ENCODE data around the gene KIAA1549. TPM values are rescaled to one million over a fixed set of nuclear protein-coding genes. Genes with fewer than 3 reads are reported as not detected.

Gene KIAA1549
- total RNA-seq, 8 experiments from 2014 or later: 1.3 to 31.2 (median 12.3) TPM

DNA sequence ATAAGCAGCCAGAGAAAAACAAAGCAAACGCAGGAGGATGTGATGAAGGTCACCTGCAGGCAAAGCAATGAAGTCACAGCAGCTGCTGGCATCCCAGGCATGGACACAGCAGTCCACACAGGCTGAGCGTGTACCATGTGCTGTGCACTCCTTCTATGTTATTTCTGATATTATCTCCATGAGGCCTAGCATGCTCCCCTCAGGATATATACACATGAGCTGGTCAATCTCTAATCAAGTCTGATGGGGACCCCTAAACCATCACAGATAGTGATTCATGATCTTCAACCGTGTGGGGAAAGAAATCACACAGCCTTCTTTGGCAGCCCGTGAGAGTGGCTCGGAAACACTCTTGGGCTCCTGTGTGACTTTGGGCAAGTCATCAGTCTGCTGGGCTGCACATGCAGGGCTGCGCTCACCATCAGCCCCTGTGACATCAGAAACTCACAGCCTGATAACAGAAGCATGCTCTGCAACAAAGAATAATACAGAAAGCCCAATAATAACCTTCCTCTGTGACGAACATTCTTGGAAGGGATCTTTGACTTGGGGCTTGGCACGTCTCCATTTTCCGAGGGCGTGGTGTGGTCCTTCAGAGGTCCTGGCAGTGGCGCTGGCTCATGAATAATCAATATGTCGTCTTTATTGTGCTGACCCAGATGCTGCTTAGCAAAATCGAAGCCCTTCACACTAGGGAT is 100.2 kb downstream of the KIAA1549 start:
- H3K4me3 ChIP-seq: no peak overlapping the region
- WGBS, 10 experiments: 0 to 100% (median 88%) methylated on average over 1 to 9 of the region's 13 CpGs; no CpG with 5 or more reads in 2 of the 10 experiments
- in situ Hi-C loops (cut with MboI; ENCODE audit: low pct_unique_long_range_greater_than_20kb in 2 of 9, low sequenced_read_pairs in 9 of 9, unreplicated experiment in 9 of 9): no loop called here
- no peaks in the 10 kb centered on the region for H3K4me1 ChIP-seq (replicated peaks in 1 of 2)
- no peak overlapping the region for H3K27ac ChIP-seq
- peak in 3 of 8 experiments; percentile 76 to 89 (median 84) for ATAC-seq (replicated peaks in 6 of 8)

DNA sequence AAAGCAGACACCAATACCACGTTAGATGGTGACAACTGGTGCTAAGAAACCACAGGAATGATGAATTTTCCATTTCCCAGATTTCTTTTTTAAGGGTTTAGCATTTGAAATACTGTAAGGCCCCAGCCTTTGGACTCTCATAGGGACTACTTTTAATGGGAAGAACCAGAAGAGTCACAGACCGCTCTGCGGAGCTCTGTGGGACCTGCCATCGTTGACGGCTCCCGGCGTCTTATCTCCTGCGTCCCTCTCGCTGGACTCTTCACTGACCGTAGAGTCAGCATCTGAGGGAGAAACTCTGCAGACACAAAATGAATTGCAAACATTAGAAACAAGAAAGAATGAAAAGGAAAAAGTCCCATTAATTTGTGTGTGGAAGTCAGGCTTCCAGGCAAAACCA is 101.8 kb downstream of the KIAA1549 start:
- no peak overlapping the region for H3K4me3 ChIP-seq
- no peak overlapping the region for H3K27ac ChIP-seq
- 90 to 100% (median 99%) methylated on average over 1 to 10 of the region's 10 CpGs for WGBS, 10 experiments
- no peaks in the 10 kb centered on the region for H3K4me1 ChIP-seq (replicated peaks in 1 of 2)
- in situ Hi-C loops (cut with MboI; ENCODE audit: low pct_unique_long_range_greater_than_20kb in 2 of 9, low sequenced_read_pairs in 9 of 9, unreplicated experiment in 9 of 9): no loop called here
- no peak for ATAC-seq (replicated peaks in 6 of 8)

DNA sequence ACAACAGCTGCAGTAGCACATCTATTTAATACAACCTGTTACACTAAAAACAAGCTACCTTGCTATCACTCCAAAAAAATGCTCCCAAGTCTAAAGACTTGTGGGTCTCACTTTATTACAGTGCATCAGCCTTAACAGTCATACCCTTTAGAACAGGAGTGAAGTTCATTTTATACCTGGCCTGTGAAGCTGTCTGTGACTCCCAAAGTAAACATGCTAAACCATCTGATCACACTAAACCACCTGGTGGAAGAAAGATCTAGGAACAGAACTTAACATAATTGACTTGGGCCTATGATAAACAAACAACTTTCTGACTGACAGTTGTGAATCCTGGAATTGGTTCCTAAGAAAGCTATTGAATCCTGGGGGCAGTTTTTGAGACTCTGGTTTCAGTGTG is 102.3 kb downstream of the KIAA1549 start:
- ATAC-seq (replicated peaks in 6 of 8): no peak
- H3K27ac ChIP-seq: no peak overlapping the region
- in situ Hi-C loops (cut with MboI; ENCODE audit: low pct_unique_long_range_greater_than_20kb in 2 of 9, low sequenced_read_pairs in 9 of 9, unreplicated experiment in 9 of 9): no loop called here
- H3K4me3 ChIP-seq: no peak overlapping the region
- no peaks in the 10 kb centered on the region for H3K4me1 ChIP-seq (replicated peaks in 1 of 2)

DNA sequence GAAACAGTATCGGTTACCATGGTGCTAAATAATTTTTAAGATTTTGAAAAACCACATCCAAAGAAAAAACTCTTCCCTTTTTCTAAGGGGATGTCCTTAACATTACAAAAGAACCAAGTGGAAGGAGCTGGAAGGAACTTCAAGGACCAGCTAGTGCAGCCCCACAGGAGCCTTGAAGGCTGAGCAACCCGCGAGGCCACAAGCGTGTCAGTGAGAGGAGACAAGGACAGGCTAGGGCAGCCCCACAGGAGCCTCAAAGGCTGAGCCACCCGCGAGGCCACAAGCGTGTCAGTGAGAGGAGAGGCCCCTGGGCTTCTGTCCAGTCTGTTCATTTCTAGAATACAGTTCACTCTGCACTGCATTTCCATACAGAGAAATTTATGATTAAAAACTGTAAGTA is 103.1 kb downstream of the KIAA1549 start:
- Histone ChIP-seq H3K4me1 (replicated peaks in 1 of 2) (no peaks in the 10 kb centered on the region), H3K4me3 (no peak overlapping the region), H3K27ac (no peak overlapping the region)
- WGBS, 10 experiments: 81 to 100% (median 92%) methylated on average over 1 to 7 of the region's 7 CpGs; no CpG with 5 or more reads in 3 of the 10 experiments
- in situ Hi-C loops (cut with MboI; ENCODE audit: low pct_unique_long_range_greater_than_20kb in 2 of 9, low sequenced_read_pairs in 9 of 9, unreplicated experiment in 9 of 9): no loop called here
- no peak for ATAC-seq (replicated peaks in 6 of 8)

DNA sequence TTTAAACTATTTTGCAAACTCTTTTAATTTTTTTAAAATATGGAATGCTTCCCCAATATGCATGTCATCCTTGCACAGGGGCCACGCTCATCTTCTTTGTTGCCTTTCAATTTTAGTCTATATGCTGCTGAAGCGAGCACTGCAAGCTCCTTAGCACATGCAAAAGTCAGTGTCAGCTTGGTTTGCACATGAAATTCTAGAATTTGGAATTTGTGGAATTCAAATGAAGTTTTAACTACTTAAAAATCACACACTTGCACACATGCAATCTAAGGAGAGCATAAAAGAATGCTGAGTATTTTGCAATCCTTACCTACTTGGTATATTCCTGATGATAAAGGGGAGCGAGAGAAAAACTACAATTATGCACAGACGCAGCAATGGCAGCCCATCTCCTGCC is 104.9 kb downstream of the KIAA1549 start:
- peak in 1 of 8 experiments; percentile 7 for ATAC-seq (replicated peaks in 6 of 8)
- Histone ChIP-seq H3K27ac (no peak overlapping the region), H3K4me1 (replicated peaks in 1 of 2) (no peaks in the 10 kb centered on the region), H3K4me3 (no peak overlapping the region)
- in situ Hi-C loops (cut with MboI; ENCODE audit: low pct_unique_long_range_greater_than_20kb in 2 of 9, low sequenced_read_pairs in 9 of 9, unreplicated experiment in 9 of 9): no loop called here
- WGBS, 10 experiments: 21 to 98% (median 78%) methylated on average over 2 to 4 of the region's 4 CpGs

DNA sequence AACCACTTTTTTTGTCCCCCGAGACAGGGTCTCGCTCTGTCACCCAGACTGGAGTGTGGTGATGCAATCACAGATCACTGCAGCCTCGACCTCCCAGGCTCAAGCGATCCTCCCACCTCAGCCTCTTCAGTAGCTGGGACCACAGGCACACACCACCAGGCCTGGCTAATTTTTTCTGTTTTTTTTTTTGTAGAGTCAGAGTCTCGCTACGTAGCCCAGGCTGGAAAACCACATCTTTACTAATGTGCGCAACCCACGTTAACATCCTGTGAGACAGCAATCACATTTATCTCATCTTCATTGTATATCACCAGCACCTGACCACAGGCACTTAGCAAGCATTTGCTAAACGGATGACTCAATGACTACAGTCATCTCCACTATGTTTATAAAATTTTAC is 105.4 kb downstream of the KIAA1549 start:
- ATAC-seq (replicated peaks in 6 of 8): peak in 2 of 8 experiments; percentile 33 to 36
- 10 to 100% (median 92%) methylated on average over 2 to 9 of the region's 9 CpGs for WGBS, 10 experiments
- no peak overlapping the region for H3K27ac ChIP-seq
- H3K4me1 ChIP-seq (replicated peaks in 1 of 2): no peaks in the 10 kb centered on the region
- in situ Hi-C loops (cut with MboI; ENCODE audit: low pct_unique_long_range_greater_than_20kb in 2 of 9, low sequenced_read_pairs in 9 of 9, unreplicated experiment in 9 of 9): no loop called here
- H3K4me3 ChIP-seq: no peak overlapping the region

DNA sequence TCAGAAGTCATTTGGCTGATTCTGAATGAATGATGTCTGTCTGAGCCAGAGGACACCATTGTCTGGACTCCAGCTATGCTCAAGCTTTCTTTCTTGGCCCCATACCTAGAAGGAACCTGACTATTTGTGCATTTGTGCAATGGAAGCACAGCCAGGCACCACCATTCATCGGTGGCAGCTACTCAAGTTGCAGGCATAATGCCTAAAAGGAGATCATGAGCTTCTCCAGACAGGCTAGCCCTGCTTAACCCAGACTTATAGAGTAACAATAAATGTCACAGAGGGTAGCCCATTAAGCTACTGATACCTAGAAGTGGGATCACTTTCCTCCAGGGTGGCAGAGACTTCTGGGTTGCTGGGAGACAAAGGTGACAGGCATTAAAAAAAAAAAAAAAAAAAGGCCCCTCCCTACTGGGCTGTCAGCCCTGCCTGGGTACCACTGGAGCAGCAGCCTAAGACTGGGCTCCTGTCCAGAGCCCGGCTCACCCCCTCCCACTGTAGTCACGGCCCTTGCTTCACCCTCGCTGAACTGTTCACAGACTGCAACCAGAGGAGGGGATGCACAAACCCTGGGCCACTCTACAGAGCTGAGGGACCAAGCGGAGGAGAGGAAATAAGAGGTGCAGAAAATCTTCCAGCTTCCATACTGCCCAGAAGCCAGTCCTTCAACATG is 107.8 kb downstream of the KIAA1549 start:
- WGBS, 10 experiments: 67 to 100% (median 82%) methylated on average over 1 to 4 of the region's 5 CpGs; no CpG with 5 or more reads in 4 of the 10 experiments
- peak in 5 of 8 experiments; percentile 22 to 72 (median 36) for ATAC-seq (replicated peaks in 6 of 8)
- H3K27ac ChIP-seq: no peak overlapping the region
- H3K4me3 ChIP-seq: no peak overlapping the region
- in situ Hi-C loops (cut with MboI; ENCODE audit: low pct_unique_long_range_greater_than_20kb in 2 of 9, low sequenced_read_pairs in 9 of 9, unreplicated experiment in 9 of 9): no loop called here
- no peaks in the 10 kb centered on the region for H3K4me1 ChIP-seq (replicated peaks in 1 of 2)

DNA sequence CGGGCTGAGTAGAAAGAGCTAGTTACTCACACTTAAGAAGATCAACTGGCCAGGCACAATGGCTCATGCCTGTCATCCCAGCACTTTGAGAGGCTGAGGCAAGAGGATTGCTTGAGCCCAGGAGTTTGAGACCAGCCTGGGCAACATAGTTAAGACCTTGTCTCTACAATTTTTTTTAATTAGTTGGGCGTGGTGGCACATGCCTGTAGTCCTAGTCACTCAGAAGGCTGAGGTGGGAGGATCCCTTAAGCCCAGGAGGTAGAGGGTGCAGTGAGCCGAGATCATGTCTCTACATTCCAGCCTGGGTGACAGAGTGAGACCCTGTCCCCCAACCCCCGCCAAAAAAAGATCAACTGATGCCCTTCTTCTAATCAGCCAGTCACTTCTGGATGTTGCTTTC is 108.6 kb downstream of the KIAA1549 start:
- in situ Hi-C loops (cut with MboI; ENCODE audit: low pct_unique_long_range_greater_than_20kb in 2 of 9, low sequenced_read_pairs in 9 of 9, unreplicated experiment in 9 of 9): no loop called here
- Histone ChIP-seq H3K4me1 (replicated peaks in 1 of 2) (no peaks in the 10 kb centered on the region), H3K27ac (no peak overlapping the region), H3K4me3 (no peak overlapping the region)
- 60 to 100% (median 80%) methylated on average over 1 to 4 of the region's 4 CpGs; no CpG with 5 or more reads in 1 of the 10 experiments for WGBS, 10 experiments
- ATAC-seq (replicated peaks in 6 of 8): peak in 5 of 8 experiments; percentile 27 to 98 (median 80)

DNA sequence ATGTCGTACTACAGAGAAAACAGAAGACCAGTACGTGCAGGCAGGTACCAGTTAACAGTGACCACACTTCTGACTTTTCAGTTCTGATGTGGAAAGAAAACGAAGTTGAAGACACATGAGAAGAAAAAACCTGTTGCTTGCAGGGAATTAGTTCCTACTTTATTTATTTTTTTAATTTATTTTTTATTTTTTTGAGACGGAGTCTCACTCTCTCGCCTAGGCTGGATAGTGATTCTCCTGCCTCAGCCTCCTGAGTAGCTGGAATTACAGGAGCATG is 109.4 kb downstream of the KIAA1549 start:
- no peaks in the 10 kb centered on the region for H3K4me1 ChIP-seq (replicated peaks in 1 of 2)
- WGBS, 10 experiments: 70 to 96% (median 91%) methylated on average over 2 to 5 of the region's 5 CpGs
- ATAC-seq (replicated peaks in 6 of 8): no peak
- H3K27ac ChIP-seq: no peak overlapping the region
- no peak overlapping the region for H3K4me3 ChIP-seq
- in situ Hi-C loops (cut with MboI; ENCODE audit: low pct_unique_long_range_greater_than_20kb in 2 of 9, low sequenced_read_pairs in 9 of 9, unreplicated experiment in 9 of 9): no loop called here

DNA sequence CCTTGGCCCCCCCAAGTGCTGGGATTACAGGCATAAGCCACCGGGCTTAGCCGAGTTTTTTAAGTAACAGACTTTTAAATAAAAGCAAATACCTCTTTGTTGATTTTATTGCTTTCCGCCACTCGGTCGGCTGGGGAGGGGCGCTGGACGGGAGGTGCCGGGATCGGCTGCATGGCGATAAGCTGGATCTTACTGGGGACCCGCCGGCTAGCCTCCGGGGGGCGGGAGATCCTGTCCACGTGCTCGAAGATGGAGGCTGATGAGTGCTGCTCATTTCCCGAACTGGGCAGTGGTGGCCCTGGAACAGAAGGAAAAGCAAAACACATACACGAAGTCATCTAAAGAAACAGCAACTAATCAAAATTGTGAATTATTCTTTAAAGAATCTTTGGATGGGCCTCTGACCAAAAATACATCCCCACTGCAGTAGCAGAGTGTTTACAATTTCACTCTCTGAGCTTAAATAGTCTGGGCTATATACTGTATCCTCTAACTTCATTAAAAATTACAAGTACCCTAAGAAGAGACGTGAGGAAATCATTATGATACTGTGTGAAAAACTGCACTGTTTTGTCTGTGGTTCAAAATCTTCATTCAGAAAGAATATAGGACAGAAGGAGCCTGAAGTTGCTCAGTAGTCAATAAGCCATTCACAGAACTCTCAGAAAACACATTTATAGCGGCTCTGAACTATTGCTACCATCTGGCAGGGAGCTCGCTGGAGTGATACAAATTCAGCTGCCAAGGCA is 110.0 kb downstream of the KIAA1549 start:
- in situ Hi-C loops (cut with MboI; ENCODE audit: low pct_unique_long_range_greater_than_20kb in 2 of 9, low sequenced_read_pairs in 9 of 9, unreplicated experiment in 9 of 9): no loop called here

DNA sequence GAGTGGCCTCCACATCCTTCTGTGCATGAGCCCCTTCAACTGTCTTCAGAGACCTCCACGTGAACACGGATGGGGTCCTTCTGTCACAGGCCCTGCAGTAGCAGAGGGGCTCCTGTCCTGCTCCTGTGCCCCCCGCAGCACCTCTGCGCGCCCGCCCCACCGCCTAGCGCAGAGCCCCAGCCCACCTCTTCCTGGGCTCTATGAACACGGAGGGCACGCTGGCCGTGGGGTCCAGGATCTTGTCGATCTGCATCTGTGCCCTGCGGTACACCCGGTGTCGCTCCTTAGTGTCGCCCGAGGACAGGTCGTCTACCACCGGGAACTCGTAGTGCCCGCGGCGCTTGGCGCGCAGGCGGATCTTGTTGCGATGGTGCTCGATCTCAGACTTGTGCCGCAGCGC is 111.8 kb downstream of the KIAA1549 start:
- WGBS, 10 experiments: 80 to 100% (median 96%) methylated on average over 2 to 8 of the region's 30 CpGs; no CpG with 5 or more reads in 5 of the 10 experiments
- Histone ChIP-seq H3K27ac (no peak overlapping the region), H3K4me3 (no peak overlapping the region), H3K4me1 (replicated peaks in 1 of 2) (no peaks in the 10 kb centered on the region)
- in situ Hi-C loops (cut with MboI; ENCODE audit: low pct_unique_long_range_greater_than_20kb in 2 of 9, low sequenced_read_pairs in 9 of 9, unreplicated experiment in 9 of 9): no loop called here
- no peak for ATAC-seq (replicated peaks in 6 of 8)

More for the DNA sequence above, 110.0 kb downstream of the KIAA1549 start:
- Histone ChIP-seq H3K4me3 (no peak overlapping the region), H3K4me1 (replicated peaks in 1 of 2) (no peaks in the 10 kb centered on the region), H3K27ac (no peak overlapping the region)
- no peak for ATAC-seq (replicated peaks in 6 of 8)
- 75 to 100% (median 92%) methylated on average over 1 to 19 of the region's 21 CpGs for WGBS, 10 experiments

DNA sequence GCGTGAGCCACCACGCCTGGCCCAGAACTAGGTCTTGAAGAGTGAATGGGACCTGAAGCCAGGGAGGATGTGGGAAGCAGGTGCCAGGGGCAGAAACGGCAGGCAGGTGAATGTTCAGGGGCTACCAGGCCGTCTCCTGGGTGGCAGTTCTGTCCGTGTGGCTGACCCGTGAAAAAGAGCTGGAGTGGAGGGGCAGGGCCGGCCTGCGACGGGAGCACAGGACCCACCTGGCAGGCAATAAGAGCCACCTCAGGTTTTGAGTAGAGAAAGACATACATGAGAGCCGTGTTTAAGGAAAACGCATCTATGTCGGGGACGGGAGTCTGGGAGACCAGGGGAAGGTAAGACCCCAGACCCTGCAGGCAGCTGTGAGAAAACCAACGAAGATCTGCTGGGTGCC is 112.5 kb downstream of the KIAA1549 start:
- no peaks in the 10 kb centered on the region for H3K4me1 ChIP-seq (replicated peaks in 1 of 2)
- no peak for ATAC-seq (replicated peaks in 6 of 8)
- no peak overlapping the region for H3K4me3 ChIP-seq
- in situ Hi-C loops (cut with MboI; ENCODE audit: low pct_unique_long_range_greater_than_20kb in 2 of 9, low sequenced_read_pairs in 9 of 9, unreplicated experiment in 9 of 9): no loop called here
- 83 to 100% (median 98%) methylated on average over 1 to 13 of the region's 14 CpGs; no CpG with 5 or more reads in 3 of the 10 experiments for WGBS, 10 experiments
- H3K27ac ChIP-seq: no peak overlapping the region

DNA sequence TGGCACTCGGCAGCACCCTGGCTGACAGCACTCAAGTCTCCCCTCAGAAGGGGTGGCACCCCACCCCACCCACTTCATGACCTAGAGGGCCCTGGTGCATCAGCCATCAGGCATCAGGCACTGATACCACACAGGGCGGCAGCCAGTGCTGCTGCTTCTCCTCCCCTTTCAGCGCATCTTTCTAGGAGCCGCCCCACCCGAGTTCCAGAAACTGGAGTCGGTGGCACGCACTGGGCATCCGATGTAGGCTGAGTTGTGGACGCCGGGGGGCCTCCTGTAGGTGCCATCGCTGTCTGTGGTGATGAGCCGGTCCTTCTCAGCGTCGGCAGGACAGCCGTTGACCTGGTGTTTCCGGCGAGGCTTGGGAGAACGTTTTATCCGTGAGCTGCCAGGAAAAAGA is 113.4 kb downstream of the KIAA1549 start:
- in situ Hi-C loops (cut with MboI; ENCODE audit: low pct_unique_long_range_greater_than_20kb in 2 of 9, low sequenced_read_pairs in 9 of 9, unreplicated experiment in 9 of 9): no loop called here
- 80 to 100% (median 100%) methylated on average over 1 to 7 of the region's 19 CpGs; no CpG with 5 or more reads in 4 of the 10 experiments for WGBS, 10 experiments
- no peak overlapping the region for H3K4me3 ChIP-seq
- no peak overlapping the region for H3K27ac ChIP-seq
- ATAC-seq (replicated peaks in 6 of 8): no peak
- no peaks in the 10 kb centered on the region for H3K4me1 ChIP-seq (replicated peaks in 1 of 2)

Measured in motor neuron (in vitro differentiated cells).